ENCODE measurements around the gene FXYD2.
A peak's percentile ranks its signal among the peaks of the same experiment; 100 is the strongest.

FXYD2 gene

DNA sequence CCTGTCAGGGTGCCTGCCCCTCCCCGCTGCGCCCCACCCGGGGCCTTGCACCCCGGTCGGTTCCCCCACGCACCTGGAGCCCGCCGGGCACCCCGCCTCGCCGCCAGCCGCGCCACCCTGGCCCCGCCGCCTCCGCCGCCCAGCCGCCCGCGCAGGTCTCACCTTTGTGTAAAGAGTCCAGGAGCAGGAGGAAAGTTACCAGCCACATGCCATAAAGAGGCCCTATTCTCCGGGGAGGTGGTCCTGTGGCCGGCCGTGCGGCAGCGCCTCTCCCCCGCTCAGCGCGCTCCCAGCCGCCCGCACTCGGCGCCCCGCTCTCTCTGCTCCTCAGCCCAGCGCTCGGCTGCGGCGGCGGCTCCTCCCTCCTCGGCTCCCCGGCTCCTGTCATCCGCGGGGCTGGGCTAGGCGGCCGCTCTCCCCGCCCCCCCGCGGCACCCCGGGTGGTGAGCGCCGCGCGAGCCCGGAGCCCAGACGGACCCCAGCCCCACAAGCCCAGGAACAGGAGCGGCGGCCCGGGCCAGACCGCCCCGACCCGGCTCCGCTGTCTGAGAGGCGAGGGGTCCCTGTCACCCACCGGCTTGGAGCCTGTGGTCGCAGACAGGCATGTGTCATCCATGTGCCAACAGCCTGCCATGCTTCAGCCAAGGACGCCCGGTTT is 27.5 kb downstream of the FXYD2 start, which contains the start of gene DSCAML1:
Gene DSCAML1, minus strand, starts transcription at position 345 of the 658 bp plus-strand sequence. Its CDS starts 137 bp downstream, at position 208.
- DNase-seq (ENCODE audit: low spot score), result peak; percentile 74

- no peak for DNase-seq (ENCODE audit: low spot score)
Observed at GRCh38 chr11:117796456-117796871, 28.1 kb downstream of the FXYD2 start.

GRCh38 chr11:117795638-117796455 is 28.7 kb downstream of the FXYD2 start:
- no peak for DNase-seq (ENCODE audit: low spot score)

DNA sequence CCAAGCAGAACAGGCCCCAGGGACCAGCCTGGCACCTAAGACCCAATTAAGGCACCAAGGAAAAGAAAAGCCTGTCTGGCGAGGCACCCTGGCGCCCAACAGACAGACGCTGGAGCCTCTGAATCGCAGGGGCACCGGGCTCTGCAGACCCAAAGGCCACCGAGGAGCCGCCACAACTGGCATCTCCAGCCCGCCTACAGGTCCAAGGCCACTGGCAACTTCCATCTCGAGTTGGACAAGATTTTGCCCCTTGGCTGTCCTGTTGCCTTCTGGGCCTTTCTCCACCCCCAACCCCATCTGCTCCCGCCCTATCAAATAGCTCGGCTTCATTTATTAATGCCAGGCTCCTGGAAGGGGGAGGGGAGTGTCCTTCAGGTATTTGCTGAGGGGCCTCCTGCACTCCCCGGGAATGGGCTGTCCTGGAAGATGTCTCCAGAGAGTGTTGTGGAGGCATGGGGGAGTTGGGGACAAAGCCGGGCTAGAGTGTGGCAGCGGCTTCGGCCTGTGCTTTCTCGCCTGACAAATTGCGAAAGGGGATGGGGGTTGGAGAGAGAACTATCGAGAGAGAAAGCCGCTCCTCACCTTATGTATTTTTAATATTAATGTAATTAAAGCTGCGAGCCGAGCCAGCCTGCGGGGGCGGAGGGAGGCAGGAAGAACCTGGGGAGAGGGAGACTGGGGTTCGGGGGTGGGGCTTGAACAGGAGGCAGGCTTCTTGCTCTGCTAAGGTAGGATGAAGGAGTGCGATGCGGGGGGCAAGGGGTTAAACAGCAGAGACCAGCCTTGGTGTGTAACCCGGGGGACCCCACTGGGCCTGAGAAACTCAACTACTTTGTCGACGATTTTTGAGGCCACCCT is 29.5 kb downstream of the FXYD2 start:
- no peak for DNase-seq (ENCODE audit: low spot score)

DNA sequence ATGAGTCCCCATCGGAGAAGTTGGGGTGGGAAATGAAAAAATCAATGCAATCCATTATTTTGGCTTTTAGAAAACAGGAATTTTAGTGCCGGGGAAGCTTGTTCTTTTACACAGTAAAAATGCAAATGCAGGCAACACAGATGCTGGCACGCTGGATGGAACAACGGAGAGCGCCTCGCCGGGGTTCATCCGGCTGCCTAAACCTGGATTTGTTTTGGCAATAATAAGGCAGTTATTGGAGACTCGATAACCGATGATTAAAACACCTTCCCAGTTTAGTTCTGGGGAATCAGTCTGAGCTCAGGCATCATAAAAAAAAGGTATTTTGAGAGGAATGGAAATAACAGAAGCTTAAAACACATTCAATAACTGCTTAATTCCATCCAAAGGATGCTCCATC is 30.4 kb downstream of the FXYD2 start:
- peak; percentile 67 for DNase-seq (ENCODE audit: low spot score)

- no peak for DNase-seq (ENCODE audit: low spot score)
Observed at GRCh38 chr11:117793583-117793982, 31.0 kb downstream of the FXYD2 start.

DNA sequence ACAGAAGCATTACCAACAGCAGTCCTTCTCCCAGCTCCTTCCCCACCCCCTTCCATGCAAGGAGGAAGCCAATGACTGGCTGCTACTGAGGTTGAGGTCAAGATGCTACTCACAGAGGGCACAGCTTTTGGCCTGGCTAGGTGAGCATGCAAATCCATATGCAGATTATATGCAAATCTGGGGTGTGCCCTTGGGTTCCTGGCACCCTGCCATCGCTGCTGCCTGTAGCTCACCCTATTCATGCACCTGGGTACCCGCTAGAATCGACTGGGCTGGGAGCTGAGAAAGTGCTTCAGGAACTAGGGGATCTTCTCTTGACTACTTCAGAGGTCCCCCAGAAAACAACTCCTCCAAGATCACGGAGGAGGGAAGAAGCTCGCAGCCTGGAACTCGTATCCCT is 31.6 kb downstream of the FXYD2 start:
- no peak for DNase-seq (ENCODE audit: low spot score)

- DNase-seq (ENCODE audit: low spot score), result no peak
Observed at GRCh38 chr11:117792241-117792640, 32.3 kb downstream of the FXYD2 start.

DNA sequence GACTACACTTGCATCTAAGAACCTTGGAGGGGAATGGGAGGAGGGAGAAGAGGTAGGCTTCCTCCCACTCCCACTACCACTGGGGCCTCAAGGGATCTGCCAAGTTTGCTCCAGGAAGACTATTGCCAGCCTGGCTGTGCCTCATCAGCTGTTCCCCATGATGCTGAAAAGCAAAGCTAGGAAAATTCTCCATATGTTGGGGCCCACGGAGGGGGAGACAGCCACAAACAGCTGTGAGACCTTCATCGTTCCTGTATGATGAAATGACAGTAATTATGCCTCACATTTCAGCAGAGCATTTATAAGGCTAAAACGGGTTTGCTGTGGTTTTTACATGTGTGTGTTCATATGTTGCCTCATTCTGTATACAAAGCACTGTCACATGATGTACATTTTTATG is 34.3 kb downstream of the FXYD2 start:
- no peak for DNase-seq (ENCODE audit: low spot score)

GRCh38 chr11:117789241-117789640 is 35.3 kb downstream of the FXYD2 start:
- no peak for DNase-seq (ENCODE audit: low spot score)

DNA sequence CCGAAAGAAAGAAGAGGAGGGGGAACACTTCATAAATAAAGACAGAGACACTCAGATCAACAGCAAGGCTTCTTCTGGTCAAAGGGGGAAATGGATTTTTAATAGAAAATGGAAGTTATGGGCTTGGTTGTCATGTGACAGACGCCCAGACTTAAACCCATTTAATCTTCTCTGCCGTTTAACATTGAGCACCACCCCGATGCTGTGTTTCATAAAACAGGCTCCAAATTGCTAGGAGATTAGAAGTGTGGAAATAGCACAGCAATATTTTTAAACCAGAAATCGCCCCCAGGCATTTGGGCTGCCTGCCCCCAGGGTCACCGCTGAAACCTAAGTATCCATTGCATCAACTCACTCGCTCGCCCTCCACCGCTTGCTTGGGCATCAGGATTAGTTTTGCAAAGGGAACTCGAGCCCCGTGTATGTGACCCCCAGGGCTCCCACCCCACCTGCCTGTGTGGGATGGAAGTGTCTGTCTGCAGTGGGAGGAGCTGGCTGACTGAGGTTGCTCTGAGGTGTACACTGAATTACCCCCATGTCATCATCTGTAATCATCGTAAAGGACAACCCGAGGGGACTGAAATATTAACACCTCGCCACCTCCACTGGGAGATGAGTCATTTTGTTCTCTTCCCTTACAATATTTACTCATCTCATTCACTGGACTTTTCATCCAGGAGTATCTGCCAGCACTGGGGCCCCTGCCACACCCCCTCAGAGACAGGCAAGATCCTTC is 38.2 kb downstream of the FXYD2 start:
- DNase-seq (ENCODE audit: low spot score), result no peak

- no peak for DNase-seq (ENCODE audit: low spot score)
Observed at GRCh38 chr11:117782101-117782500, 42.4 kb downstream of the FXYD2 start.

DNA sequence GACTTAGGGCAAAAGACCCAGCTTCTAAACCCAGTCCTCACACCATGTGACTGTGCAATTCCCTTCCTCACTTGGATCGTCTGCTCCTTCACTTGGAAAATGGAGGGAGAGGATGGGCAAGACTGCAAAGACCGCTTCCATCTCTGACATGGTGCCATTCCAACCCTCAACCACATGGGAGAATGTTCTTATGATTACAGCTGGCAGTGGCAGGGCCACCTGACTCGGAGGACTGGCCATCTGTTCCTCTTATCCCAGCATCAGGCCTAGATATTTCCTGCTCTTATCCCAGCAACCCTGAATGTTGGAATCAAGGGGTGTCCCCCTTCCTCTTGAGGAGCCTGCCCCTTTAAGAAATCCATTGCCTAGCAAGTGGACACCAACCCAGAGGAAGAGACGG is 42.9 kb downstream of the FXYD2 start:
- no peak for DNase-seq (ENCODE audit: low spot score)

- no peak for DNase-seq (ENCODE audit: low spot score)
Observed at GRCh38 chr11:117780456-117780855, 44.1 kb downstream of the FXYD2 start.

GRCh38 chr11:117774553-117774952 is 50.0 kb downstream of the FXYD2 start:
- DNase-seq (ENCODE audit: low spot score), result no peak

- no peak for DNase-seq (ENCODE audit: low spot score)
Observed at GRCh38 chr11:117772360-117772759, 52.2 kb downstream of the FXYD2 start.

GRCh38 chr11:117771841-117772240 is 52.7 kb downstream of the FXYD2 start:
- no peak for DNase-seq (ENCODE audit: low spot score)

DNA sequence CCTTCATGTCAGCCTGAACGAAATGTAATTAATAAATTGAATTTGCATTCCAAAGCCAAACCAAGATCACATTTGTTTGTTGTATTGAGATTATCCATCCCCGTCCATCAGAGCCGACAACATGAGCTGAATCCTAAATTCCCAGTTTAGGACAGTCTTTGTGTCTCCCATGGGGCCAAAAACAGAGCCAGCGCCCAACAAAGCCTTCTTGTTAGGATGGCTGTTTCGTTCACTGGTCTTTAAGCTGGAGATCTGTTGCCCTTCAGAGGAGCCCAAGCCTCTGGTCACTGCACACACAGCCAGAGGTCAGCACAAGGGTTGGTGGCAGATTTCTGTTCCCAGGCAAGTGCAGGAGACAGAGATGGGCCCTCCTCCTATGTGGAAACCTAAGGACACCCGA is 53.3 kb downstream of the FXYD2 start:
- DNase-seq (ENCODE audit: low spot score), result peak; percentile 94

GRCh38 chr11:117770061-117770460 is 54.5 kb downstream of the FXYD2 start:
- no peak for DNase-seq (ENCODE audit: low spot score)

Measured in Ammon's horn (tissue), 1 donor.